Tibial artery (tissue), 4 donors: Measurements from ENCODE around the gene INSYN2A.

Experiments used
- DNase-seq, 2 donors: peaks; one replicate each; pipeline ENCODE4 v3.0.0-alpha.2; 2019
- H3K27ac ChIP-seq, 2 donors: fragments of 200-600 bp; sonication (generic) in 1 of 2; 1 replicate in 1 of 2; 2 replicates in 1 of 2; pipeline ENCODE4 v1.5.1; 2018 to 2019; ENCODE audit warnings: mild to moderate bottlenecking in 1 of 2
- H3K27me3 ChIP-seq, 2 donors: fragments of 200-600 bp; sonication (generic) in 1 of 2; one replicate each; pipeline versions ENCODE4 v1.5.1 to v1.6.0; 2016 to 2019
- H3K36me3 ChIP-seq, 3 donors: fragments of 200-600 bp; sonication (generic) in 2 of 3; one replicate each; pipeline ENCODE4 v1.5.1; 2016 to 2019; ENCODE audit warnings: mild to moderate bottlenecking in 2 of 3
- H3K4me1 ChIP-seq, 4 donors: fragments of 200-600 bp; sonication (generic) in 2 of 4; 1 replicate in 3 of 4; 2 replicates in 1 of 4; pipeline ENCODE4 v1.5.1; 2016 to 2019
- H3K4me3 ChIP-seq, 2 donors: fragments of 200-600 bp; sonication (generic) in 1 of 2; 1 replicate in 1 of 2; 2 replicates in 1 of 2; pipeline ENCODE4 v1.5.1; 2018 to 2019; ENCODE audit warnings: mild to moderate bottlenecking in 2 of 2
- H3K9me3 ChIP-seq, 3 donors: fragments of 200-600 bp; sonication (generic) in 1 of 3; one replicate each; pipeline ENCODE4 v1.5.1; 2016 to 2019
- CTCF ChIP-seq, 2 experiments: fragments of 200-600 bp in 1 of 2; fragments of 450-650 bp in 1 of 2; IDR thresholded peaks; one replicate each; pipeline ENCODE4 v1.5.1; 2017 to 2019; ENCODE audit warnings: antibody characterized with exemption in 2 of 2, mild to moderate bottlenecking in 1 of 2, moderate library complexity in 1 of 2
- intact Hi-C: fragments of 100-400 bp; cut with DNase I; formaldehyde crosslinking; loops from one replicate; pipeline ENCODE4 v1.15.0; 2023; ENCODE audit warnings: low total_unique reads

Gene INSYN2A

GRCh38 chr10:127150136-127150535 lies 46.3 kb downstream of the INSYN2A start:
- Histone ChIP-seq H3K27ac (no peak overlapping the region), H3K27me3 (no peaks in the 10 kb centered on the region), H3K4me1 (no peaks in the 10 kb centered on the region), H3K4me3 (no peak overlapping the region), H3K36me3 (peaks cover 0 to 17% (median 0%) of the 10 kb centered on the region in 3 donors), H3K9me3 (no peaks in the 10 kb centered on the region)
- TF ChIP-seq CTCF (IDR thresholded peaks at IDR 0.05): no peak
- intact Hi-C loops: no loop called here
- DNase-seq: no peak

- intact Hi-C loops: no loop called here
- H3K4me3 ChIP-seq: no peak overlapping the region
- no peaks in the 10 kb centered on the region for H3K9me3 ChIP-seq
- H3K36me3 ChIP-seq: peaks cover 0 to 17% (median 0%) of the 10 kb centered on the region in 3 donors
- DNase-seq: no peak
- H3K4me1 ChIP-seq: no peaks in the 10 kb centered on the region
- TF ChIP-seq CTCF (IDR thresholded peaks at IDR 0.05): no peak
- H3K27ac ChIP-seq: no peak overlapping the region
- H3K27me3 ChIP-seq: no peaks in the 10 kb centered on the region
Measured at GRCh38 chr10:127149501-127150081, 46.8 kb downstream of the INSYN2A start.

DNA sequence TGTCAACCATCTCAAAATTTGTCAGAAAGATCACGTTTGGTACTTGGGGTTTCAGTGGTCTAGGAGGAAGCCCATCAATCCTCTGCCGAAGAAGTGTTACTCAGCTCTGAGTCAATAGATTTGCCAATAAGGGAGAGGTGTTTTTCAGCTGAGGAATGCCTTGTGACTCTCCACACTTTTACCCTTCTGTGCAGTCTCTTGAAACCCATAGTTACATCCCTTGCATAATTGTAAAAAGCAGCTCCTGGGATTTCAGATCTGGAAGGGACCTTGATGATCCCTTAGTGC lies 47.5 kb downstream of the INSYN2A start:
- H3K36me3 ChIP-seq: peaks cover 0 to 23% (median 0%) of the 10 kb centered on the region in 3 donors
- intact Hi-C loops: no loop called here
- no peaks in the 10 kb centered on the region for H3K4me1 ChIP-seq
- DNase-seq: no peak
- H3K27ac ChIP-seq: no peak overlapping the region
- H3K9me3 ChIP-seq: no peaks in the 10 kb centered on the region
- H3K27me3 ChIP-seq: no peaks in the 10 kb centered on the region
- no peak for TF ChIP-seq CTCF (IDR thresholded peaks at IDR 0.05)
- no peak overlapping the region for H3K4me3 ChIP-seq

DNA sequence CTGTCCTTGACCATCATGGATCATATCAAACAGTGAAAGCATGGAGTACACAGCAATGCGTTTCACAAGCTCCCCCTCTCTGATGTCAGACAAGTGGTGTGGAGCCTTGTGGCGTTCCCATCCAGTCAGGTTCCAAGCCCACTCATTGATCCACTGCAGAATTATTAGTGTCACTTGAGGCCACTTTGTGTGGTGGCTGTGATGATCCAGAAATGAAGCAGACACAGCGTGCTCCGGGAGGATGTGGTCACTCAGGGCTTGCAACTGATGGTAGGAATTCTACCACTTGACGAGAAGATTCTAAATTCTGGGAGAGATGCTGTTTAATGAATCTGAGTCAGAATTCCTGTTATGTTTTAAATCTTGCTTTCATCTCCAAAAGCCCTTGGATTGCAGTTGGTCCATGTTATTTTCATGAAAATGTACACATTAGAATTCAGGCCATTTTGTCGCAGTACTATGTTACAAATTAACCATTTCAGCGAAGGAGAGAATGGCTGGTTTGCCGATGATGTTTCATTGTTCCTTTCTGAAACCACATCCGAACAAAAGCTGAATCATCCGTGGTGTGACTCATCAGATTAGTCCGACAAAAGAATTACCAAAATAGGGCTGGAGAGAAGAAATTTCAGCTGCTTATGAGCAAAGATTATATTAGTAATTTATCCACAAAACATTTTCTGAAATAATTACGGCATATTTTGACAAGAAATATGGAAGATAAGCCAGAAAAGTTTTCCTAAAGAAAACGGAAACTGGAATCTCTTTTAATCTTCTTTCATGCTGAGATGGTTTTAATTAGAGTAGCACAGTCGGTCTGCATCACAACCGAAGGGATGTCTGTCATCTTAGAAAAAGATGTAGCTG lies 48.1 kb downstream of the INSYN2A start:
- no peak overlapping the region for H3K4me3 ChIP-seq
- no peak for DNase-seq
- peaks cover 0 to 29% (median 0%) of the 10 kb centered on the region in 3 donors for H3K36me3 ChIP-seq
- H3K9me3 ChIP-seq: no peaks in the 10 kb centered on the region
- no peaks in the 10 kb centered on the region for H3K4me1 ChIP-seq
- H3K27ac ChIP-seq: no peak overlapping the region
- TF ChIP-seq CTCF (IDR thresholded peaks at IDR 0.05): no peak
- intact Hi-C loops: no loop called here
- H3K27me3 ChIP-seq: no peaks in the 10 kb centered on the region

- intact Hi-C loops: no loop called here
- H3K27ac ChIP-seq: no peak overlapping the region
- H3K4me1 ChIP-seq: no peaks in the 10 kb centered on the region
- H3K36me3 ChIP-seq: peaks cover 0 to 32% (median 0%) of the 10 kb centered on the region in 3 donors
- no peak for TF ChIP-seq CTCF (IDR thresholded peaks at IDR 0.05)
- H3K27me3 ChIP-seq: no peaks in the 10 kb centered on the region
- H3K9me3 ChIP-seq: no peaks in the 10 kb centered on the region
- no peak overlapping the region for H3K4me3 ChIP-seq
- DNase-seq: no peak
Measured at GRCh38 chr10:127146661-127147060, 49.7 kb downstream of the INSYN2A start.
